ENCODE measurements around the gene CACNG7.
"Not testable (repeated sequence)": the region's sequence is repeated elsewhere in the genome, so short reads cannot be mapped to it uniquely, and the experiment has no call there.

Gene CACNG7

DNA sequence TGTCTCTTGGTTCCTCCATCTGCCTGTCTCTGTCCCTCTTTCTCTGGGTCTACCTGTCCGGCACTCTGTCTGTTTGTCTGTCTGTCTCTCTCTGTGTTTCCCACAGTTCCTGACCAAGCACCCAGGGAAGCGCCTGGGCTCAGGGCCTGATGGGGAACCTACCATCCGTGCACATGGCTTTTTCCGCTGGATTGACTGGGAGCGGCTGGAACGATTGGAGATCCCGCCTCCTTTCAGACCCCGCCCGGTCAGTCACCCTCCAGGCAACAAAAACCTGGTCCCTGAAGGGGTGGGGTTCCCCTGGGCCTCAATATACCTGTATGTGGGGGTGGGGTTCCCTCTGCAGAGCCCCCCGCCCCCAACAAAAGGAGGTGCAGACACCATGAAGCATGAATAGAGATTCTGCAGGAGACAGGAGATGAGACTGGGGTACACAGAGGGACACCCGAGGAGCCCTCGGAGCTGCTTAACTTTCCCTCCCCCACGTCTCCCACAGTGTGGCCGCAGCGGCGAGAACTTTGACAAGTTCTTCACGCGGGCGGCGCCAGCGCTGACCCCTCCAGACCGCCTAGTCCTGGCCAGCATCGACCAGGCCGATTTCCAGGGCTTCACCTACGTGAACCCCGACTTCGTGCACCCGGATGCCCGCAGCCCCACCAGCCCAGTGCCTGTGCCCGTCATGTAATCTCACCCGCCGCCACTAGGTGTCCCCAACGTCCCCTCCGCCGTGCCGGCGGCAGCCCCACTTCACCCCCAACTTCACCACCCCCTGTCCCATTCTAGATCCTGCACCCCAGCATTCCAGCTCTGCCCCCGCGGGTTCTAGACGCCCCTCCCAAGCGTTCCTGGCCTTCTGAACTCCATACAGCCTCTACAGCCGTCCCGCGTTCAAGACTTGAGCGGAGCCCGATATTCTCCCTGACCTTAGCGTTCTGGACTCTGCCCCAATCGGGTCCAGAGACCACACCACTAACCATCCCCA, 2.6 kb upstream of the CACNG7 start:
- peak in 1 of 2 experiments; percentile 26 for DNase-seq

DNA sequence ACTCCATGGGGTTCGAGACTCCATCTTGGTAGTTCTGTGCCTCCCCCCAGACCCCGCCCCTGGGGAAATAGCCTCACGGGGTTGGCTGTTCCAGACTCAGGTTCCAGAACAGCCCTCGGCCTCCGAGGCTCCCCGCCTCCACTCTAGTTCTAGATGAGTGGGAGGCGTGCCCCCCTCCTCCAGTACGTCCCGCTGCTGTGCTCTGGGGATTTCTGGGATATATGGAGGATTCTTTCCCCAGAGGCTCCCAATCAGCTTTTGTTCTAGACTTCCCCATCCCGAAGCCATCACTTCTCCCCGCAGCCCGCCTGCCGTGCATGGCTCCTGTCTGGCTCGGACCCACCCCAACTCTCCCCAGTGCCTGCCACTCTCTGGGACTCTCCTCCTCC, 1.9 kb upstream of the CACNG7 start:
- DNase-seq, result no peak

- no peak for DNase-seq
Observed at GRCh38 chr19:53907690-53908089, 1.4 kb upstream of the CACNG7 start.

DNA sequence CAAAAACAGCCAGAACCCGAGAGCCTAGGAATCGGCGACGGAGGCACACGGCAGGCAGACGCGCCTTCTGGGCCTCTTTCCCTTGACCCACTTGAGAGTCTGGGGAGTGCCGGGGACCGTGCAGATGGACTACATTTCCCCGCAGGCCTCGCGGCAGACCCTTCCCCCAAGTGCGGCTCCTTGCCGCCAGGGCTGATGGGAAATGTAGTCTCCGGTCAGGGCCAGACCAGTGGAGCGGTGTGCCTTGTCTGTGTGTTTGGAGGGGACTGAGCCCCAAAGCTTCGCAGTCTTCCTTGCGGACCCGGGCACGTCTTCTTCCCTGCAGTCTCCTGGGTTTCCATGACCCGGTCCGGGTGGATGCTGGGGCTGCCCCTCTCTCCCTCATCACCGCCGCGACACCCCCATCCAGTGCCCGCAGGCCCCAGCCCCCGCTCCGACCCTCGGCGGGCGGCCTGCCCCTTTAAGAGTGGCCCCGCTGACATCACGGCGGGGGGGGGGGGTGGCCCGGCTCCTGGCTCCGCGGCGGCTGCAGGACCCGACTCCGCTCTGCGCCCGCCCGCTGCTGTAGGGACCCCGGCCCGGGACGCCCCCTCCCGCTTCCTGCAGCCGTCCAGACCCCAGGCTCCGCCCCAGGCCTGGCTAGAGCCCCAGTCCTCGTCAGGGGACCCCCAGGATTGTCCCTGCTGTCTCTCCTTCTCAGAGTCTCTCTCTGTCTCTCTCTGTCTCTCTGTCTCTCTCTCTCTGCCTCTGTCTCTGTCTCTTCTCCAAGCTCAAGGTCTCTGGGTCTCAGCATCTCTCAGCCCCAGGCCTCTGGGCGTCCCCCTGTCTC, 758 bp upstream of the CACNG7 start:
- DNase-seq, result peak; percentile 34 to 78

- peak in 1 of 2 experiments; percentile 36 for DNase-seq
Observed at GRCh38 chr19:53909471-53910169, 542 bp downstream of the CACNG7 start.

GRCh38 chr19:53910170-53910518, 1.1 kb downstream of the CACNG7 start:
- DNase-seq, result no peak

DNA sequence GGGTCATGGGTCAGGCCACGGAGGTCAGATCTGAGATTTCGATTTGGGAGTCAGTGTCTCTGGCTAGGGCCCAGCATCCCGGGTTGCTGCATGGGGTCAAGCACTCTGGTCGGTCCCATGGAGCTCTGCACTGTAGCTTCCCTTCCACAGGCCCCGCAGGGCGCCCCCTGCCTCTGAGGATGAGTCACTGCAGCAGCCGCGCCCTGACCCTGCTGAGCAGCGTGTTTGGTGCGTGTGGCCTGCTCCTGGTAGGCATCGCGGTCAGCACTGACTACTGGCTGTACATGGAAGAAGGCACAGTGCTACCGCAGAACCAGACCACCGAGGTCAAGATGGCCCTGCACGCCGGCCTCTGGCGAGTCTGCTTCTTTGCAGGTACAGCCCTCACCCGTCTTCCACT, 3.6 kb downstream of the CACNG7 start:
- no peak for DNase-seq

GRCh38 chr19:53915000-53915399, 5.9 kb downstream of the CACNG7 start:
- DNase-seq, result no peak

- no peak for DNase-seq
Observed at GRCh38 chr19:53916004-53916403, 6.9 kb downstream of the CACNG7 start.

GRCh38 chr19:53917356-53917755, 8.3 kb downstream of the CACNG7 start:
- DNase-seq, result no peak

DNA sequence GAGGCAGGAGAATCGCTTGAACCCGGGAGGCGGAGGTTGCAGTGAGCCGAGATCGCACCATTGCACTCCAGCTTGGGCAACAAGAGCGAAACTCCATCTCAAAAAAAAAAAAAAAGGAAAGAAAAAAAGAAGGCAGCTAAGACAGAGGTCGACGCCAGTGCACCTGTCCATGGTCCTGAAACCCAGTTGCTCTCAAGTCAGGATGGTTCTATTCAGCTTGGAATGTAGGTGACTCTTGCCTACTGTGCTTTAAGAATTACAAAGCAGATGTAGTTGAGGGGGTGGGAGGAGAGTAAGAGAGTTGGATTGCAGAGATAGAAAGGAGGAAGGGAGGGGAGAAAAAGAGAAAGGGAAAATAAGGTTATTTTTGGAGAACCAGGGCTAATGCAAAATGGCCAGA, 18.7 kb downstream of the CACNG7 start:
- no peak for DNase-seq

DNA sequence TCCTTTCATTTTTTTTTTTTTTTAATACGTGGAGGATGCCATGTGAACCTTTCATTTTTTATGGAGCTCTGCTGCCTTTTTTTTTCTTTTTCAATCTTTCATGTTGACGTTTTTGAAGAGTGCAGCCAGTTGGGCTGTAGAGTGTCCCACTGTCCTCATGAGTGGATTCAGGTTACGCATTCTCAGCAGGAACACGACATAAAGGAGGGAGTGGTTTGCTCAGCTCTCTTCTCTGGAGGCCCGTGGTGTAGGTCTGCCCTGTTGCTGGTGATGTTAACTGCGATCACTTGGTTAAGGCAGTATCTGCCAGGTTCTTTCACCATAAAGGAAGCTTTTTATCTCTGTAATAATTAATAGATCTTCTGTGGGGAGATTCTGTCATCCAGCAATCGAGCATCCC, 27.0 kb downstream of the CACNG7 start:
- DNase-seq, result no peak

- peak; percentile 79 to 91 for DNase-seq
Observed at GRCh38 chr19:53942001-53942786, 33.1 kb downstream of the CACNG7 start.

DNA sequence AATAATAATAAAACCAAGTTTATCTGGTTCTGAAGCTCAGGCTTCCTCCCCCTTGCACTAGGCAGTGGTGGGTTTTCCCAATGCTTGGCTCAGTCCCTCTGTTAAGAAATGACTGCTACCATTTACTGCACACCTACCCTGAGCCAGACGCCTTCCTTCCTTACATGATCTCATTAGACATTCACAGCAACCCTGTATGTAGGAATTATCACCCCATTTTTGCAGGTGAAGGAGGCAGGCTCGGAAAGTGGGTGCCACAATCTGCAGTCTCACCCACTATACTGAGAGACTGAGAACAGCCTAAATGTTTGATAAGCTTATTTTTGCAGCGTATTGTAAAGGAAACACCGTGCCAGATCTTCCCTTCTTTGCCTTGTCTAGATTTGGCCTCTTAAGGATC, 35.3 kb downstream of the CACNG7 start:
- DNase-seq, result no peak

DNA sequence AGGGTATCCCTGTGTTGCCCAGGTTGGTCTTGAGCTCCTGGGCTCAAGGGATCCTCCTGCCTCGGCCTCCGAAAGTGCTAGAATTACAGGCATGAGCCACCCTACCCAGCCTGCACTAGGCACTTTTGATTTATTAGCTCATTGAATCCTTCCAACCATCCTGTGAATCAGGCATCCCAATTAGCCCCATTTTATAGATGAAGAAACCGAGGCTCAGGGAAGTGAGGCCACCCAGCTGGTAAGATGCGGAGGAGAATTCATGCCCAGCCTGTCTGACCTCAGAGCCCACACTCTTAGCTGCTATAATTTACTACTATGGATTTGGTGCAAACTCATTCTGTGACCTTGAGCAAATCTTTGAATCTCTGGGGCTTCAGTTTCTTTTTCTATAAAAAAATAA, 35.9 kb downstream of the CACNG7 start:
- DNase-seq, result no peak

DNA sequence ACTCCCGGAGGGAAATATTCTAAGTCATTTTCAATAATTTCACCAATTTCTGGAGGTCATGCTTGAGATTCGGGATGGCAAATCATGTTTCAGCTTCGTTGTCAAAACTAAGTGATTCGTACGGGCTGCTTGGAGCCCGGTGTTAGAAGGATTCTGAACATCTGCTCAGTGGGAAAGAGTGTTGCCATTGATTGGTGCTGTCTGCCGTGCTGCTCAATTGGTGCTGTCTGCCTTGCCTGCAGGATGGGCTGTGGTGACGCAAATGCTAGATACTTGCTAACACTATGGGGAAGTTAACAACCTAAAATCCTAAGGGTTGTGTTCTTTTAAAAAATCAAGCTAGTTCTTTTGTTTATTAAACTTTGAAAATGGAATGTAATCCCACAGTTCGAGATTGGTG, 36.4 kb downstream of the CACNG7 start:
- DNase-seq, result no peak

GRCh38 chr19:53945998-53946397, 36.9 kb downstream of the CACNG7 start:
- DNase-seq, result no peak

DNA sequence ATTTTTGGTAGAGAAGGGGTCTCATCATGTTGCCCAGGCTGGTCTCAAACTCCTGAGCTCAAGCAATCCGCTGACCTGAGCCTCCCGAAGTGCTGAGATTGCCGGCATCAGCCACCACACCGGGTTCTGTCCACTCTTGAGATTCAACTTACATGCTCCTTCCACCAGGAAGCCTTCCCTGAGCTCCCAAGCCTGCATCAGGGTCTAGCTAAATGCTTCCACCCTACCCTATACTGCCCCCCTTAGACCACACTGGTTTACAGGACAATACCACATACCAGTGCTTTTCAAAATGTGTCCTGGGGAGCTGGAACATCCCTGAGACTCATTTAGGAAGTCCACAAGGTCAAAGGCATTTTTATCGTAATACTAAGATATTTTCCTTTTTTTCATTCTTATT, 38.5 kb downstream of the CACNG7 start:
- DNase-seq, result no peak

- not testable (repeated sequence) for DNase-seq
Observed at GRCh38 chr19:53948611-53949010, 39.5 kb downstream of the CACNG7 start.

DNA sequence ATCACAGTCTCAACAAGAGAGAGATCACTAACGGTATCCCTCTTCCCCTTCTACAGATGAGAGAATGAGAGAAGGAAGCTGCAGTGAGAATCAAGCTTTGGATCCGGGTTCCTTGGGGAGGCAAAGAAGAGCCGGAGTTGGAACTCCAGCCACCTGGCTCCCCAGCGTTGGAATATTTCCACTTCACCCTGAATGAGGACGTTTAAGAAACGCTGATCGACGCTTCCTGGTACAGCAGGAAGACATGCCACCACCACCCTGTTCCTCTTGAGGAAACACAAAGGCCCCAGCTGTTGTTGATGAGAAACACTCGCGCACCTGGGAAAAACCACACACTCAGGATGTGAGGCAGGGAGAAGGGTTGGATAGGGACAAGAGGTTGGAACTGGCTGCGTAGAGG, 42.4 kb downstream of the CACNG7 start:
- DNase-seq, result no peak

DNA sequence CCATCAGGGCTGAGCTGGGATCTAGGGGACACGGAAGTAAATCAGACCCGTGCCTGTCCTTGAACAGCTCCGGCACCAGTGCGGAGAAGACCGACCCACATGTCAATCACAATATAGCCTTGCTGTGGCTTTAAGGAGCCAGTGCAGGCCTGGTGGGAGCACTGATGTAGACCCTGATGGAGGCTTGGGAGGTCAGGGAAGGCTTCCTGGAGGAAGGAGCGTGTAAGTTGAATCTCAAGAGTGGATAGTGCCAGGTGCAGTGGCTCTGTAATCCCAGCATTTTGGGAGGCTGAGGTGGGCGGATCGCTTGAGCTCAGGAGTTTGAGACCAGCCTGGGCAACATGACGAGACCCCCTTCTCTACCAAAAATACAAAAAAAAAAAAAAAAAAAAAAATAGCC, 42.9 kb downstream of the CACNG7 start:
- no peak for DNase-seq

GRCh38 chr19:53953383-53953782, 44.3 kb downstream of the CACNG7 start:
- DNase-seq, result no peak
